EH (cell line): ENCODE measurements around the gene AGXT2.
A peak's percentile ranks its signal among the peaks of the same experiment; 100 is the strongest.
"Not testable (repeated sequence)": the region's sequence is repeated elsewhere in the genome, so short reads cannot be mapped to it uniquely, and the experiment has no call there.

Experiments
- DNase-seq: peaks from one replicate; pipeline ENCODE4 v3.0.0-alpha.2; 2015; ENCODE audit warnings: low read depth

Gene AGXT2

DNA sequence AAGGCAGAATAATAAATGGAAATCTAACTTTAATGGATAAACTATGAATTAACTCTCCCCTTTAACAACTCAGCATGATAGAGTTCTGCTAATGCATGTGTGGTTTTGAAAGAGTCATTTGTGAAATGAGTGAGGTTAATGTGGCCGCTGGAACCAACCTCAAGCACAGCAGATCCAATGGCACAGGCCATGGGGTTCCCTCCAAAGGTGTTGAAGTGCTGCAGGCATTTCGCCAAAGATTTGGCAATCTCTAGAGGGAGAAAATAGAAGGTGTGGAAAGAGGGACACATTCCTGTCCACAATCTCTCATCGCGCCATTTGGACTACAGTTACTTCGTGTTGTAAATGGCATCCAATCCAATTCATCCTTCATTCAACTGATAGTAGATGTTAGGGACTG, 35.0 kb downstream of the AGXT2 start:
- no peak for DNase-seq

DNA sequence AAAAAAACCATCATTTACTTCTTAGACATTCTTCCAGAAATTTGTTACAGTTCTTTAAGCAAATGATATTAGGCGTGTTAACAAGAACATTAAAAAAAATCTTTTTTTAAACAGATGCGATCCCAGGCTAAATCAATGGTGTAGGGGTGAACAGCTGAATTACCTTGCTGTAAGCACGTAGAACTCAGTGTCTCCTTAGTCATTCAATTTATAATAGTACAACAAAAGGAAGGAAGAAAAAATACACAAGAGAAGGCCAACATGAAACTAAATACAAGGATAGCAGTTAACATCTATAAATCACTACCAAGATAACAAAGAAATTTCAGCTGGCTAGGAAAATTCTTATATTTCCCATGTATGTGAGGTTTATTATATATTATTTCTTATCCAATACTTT, 35.4 kb downstream of the AGXT2 start:
- no peak for DNase-seq

DNA sequence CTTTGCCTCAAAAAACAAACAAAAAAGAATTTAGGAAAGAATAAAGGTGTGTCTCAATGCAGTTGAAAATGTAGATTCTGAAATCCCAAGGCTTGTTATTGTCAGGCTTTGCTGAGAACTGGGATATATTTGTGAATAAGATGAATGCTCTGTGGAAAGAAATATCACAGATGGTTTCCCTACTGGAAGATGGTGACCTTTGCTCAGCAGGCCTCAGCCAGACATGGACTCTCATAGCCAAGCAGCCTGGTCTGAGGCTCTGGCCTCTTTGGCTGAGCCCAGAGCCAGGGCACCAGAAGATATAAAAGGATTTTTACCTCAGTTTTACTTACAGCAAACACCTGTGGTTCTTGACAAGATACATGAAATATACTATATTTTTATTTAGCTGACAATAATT, 37.1 kb downstream of the AGXT2 start:
- no peak for DNase-seq

DNA sequence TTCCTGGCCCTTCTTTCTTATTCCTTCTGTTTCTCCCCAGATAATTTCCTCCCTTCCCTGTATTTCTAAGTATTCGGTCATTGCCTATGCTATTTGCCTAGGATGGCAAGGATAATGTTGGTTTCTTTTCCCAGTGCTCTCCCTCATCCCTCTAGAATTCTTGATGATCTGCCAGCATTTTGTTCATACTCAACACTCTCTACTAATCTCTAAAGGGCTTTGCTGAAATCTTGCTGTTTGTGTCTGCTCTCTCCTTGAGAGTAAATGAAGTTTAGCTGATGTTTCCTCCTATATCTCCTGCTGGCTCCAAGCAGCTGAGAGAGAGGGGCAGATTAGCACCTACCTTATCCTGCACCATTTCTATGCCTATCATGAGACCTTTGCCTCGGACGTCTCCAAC, 38.1 kb downstream of the AGXT2 start:
- peak; percentile 30 for DNase-seq

DNA sequence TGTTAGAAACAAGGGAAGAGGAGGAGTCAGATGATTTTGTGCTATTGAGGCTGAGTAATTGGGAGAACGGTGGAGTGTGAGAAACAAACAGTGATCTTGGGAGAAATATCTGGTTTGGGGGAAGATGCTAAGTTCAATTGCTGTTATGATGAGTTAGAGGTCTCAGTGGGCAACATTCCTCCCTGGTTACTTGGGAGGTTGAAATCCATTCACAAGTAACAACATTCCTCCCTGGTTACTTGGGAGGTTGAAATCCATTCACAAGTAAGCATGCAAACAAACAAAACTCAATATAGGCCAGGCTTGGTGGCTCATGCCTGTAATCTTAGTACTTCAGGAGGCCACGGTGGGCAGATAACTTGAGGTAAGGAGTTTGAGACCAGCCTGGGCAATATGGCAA, 38.7 kb downstream of the AGXT2 start:
- peak; percentile 7 for DNase-seq

DNA sequence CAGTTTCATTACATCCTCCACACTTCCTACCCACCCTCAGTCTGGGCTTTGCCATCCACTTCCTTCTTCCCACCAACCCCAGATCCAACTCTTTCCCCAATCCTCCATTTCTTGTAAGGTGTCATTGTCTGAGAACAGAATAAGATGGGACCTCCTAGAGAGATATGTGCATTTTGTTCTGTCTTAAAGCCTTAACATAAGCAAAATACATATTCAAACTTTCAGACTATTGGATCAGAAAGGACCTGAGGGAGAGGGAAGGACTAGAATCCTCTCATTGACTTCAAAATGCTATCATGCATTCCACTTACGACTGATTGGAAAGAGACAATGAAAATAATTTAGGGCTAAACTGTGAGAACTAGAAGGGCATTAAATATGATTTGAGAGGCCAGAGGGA, 43.0 kb downstream of the AGXT2 start:
- DNase-seq, result no peak

DNA sequence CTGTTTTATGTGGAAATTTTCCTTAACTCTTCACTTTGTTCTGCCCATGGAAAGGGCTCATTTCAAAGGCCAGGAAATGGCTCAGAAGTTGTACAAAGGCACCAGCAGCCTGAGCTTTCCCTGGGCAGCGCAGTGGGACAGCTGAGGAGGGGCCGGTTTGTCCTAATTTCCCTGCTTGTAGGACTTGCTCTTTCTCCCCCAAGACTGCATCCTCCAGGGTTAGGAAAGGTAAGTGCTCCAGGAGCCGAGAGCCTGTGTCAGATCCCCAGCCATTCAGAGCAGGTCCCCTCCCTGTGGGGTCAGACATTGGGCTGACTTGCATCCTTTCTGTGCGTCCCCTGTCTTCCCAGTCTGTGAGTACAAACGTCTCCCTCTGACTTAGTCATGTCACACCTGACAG, 43.5 kb downstream of the AGXT2 start:
- DNase-seq, result no peak

DNA sequence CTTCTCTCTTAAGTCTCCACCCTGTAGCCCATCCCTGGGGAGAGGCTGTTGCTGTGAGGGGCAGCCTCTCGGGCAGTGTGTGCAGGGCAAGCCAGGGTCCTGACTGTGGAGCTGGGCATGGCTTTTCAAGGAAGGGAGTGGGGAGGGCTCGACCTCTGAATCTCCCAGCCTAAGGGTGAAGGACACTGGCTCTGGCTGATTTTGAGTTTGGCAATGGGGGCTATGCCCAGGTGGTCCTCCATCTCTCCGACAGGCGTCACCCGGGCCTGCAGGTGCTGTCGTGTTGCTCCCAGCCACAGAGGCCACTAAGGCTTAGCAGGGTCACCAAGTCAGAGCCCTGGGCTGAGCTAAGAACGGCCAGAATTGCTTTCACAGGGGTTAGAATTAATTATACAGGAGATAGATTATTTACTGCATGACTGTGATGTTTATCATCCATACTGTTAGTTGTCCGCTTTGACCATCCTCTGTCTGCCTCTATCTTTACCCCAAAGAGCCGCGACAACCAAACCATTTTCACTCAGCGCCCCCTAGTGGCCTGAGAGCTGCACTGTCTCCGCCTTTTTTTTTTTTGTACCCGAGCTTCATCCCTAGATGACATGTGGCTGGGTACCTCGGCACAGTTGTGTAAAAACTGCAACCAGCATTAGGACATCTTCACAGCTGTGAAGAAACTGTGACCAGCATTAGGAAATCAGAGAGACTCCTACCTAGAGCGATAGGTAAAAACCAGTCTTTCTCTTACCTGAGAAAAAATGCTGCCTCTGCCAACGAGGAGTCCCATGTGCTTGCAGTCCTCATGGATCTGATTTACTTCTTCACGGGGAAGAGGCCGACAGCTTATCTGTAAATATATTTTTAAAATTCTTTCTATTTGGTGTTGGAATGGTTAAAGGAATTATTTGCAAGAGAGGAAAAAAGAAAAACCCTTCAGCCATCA, 44.5 kb downstream of the AGXT2 start:
- peak; percentile 66 for DNase-seq

DNA sequence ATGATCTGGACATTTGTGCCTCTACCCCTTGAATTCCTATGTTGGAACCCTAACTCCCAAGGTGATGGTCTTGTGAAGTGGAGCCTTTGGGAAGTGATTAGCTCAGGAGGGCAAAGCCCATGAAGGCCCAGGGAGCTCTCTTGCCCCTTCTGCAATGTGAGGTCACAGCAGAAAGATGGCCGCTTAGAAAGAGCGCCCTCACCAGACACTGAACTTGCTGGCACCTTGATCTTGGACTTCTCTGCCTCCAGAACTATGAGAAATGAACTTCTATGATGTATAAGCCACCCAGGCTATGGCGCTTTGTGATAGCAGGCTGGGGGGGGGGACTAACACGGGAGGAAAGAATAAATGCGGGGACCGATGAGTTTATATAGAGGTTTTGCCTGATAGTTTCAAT, 45.3 kb downstream of the AGXT2 start:
- no peak for DNase-seq

DNA sequence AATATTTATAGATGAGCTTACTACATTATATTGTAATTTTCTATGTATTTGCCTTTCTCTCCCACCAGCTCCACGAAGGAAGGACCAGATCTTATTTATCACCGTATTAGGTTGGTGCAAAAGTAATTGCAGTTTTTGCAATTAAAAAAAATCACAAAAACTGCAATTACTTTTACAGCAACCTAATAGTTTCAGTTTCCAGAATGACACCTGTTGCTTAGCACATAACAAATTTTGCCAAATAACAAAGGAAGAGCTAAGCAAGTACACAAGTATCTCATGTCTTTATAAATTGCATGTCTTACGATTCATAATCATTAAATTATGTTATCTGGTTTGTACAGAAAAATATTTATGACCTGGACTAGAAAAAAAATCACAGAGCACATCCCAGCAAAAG, 45.9 kb downstream of the AGXT2 start:
- no peak for DNase-seq

DNA sequence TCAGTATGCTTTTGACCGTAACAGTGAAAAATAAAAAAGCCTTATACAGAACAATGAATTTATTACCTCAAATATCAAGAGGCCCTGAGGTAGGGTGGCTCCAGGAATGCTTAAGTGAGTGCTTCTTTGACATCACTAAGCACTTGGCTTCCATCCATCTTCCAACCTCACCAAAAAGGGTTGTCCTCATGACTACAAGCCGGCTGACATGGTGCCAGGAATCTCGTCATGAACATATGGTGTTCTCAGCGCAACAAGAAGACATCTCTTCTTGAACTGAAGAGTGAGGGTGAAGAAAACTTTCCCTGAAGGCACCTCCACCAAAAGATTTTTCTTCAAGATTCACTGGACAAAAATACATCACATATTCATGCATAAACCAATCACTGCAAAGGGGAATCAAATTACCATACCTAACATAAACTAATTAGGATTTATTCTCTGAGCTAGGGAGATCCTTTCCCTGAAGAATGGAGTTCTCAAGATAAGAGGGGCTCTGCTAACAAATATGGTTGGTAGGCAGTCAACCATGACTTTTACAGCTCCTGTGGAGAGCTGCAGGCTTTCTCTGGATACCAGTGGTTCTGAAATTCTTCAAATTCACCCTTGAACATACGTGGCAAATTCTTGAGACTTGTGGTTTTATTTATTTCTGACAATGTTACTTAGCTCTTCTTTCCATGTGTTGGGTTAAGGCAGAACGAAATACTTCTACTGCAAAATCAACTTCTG, 49.5 kb downstream of the AGXT2 start:
- peak; percentile 22 for DNase-seq

DNA sequence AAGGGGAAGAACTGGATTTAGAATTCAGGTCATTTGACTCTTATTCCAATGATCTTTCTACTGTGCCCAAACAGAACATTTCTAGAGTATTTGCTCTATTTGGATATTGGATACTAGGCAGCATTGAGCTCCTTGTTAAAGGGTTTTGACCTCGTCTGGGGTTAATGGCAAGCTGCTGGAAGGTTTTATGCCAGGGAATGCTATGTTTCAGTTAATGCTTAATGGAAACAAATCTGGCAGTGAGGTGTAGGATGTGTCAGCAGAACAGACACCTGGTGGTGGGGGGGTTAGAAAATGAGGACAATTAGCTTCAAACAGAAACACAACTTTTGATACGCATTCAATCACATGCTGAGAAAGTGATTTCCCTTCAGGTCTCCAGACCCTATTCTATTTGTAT, 51.5 kb downstream of the AGXT2 start:
- DNase-seq, result no peak

DNA sequence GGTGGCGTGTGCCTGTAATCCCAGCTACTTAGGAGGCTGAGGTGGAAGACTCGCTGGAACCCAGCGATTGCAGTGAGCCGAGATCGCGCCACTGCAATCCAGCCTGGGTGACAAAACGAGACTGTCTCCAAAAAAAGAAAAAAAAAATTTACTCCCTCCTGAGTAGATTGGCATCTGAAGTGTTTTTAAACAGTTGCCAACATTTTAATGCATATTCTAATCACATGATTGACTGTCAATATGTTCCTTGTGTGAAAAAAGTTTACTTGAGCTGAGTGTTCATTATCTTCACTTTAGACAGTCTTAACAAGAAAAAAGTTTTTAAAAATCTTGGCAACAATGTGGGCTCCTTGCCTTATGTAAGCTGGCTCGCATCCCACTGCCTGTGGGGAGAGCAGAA, 53.8 kb downstream of the AGXT2 start:
- DNase-seq, result no peak

DNA sequence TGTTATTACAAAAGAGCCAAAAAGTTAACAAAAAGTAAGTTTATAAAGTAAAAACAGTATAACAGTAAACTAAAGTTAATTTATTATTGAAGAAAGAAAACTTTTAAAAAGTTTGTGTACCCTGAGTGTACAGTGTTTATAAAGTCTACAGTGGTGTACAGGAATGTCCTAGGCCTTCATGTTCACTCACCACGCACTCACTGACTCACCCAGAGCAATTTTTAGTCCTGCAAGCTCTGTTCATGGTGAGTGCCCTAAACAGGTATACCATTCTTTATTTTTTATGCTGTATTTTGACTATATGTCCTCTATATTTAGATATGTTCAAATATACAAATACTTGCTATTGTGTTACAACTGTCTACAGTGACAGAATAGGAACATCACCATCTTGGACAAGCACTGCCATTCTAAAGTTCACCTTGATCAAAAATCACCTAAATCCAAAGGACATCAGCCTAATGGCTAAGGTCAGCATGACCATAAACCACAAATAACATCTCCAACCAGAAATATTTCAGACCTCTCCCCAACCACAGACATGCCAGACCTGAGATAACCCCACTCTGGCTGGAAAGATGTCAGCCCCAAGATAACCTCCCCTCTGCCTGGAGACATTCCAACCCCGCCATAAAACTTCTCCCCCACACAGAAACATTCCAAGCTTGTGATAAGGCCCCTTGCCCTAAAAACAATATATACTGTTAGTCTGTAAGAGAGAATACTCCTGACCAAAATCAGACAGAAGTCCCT, 56.1 kb downstream of the AGXT2 start:
- no peak for DNase-seq

DNA sequence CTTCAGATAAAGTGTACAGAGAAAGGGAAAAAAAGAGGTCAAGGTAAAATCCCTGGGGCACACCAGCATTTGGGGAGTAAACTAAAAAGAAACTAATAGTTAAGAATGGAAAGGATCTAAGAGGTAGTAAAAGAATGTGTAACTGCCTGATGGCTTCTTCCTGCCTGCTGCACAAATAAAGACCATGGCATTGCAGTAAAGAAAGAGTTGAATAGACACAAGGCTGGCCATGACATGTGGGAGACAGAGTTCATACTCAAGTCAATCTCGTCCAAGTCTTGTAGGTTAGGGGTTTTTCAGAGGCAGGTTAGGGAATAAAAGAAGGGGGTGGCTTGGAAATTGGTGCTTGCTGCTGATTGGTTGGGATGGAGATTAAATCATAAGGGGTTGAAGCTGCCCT, 60.8 kb downstream of the AGXT2 start:
- DNase-seq, result no peak

DNA sequence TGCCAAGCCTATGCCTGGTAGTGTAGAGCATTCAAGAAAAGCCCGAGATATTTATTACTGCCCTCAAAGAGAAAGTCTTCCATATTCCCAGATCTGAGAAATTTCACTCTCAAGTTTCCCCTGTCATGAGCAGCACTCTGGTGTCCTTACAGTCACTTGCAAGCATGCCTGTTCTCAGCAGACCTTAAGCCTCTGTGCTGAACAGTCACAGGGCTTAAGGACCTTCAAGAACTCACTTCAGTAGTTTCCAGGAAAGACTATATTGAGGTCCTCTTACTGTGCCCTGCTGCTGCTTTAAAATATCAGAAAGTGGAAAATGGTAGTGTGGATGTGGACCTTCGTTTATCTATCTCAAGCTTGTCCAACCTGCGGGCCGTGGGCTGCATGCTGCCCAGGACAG, 64.9 kb downstream of the AGXT2 start:
- no peak for DNase-seq

DNA sequence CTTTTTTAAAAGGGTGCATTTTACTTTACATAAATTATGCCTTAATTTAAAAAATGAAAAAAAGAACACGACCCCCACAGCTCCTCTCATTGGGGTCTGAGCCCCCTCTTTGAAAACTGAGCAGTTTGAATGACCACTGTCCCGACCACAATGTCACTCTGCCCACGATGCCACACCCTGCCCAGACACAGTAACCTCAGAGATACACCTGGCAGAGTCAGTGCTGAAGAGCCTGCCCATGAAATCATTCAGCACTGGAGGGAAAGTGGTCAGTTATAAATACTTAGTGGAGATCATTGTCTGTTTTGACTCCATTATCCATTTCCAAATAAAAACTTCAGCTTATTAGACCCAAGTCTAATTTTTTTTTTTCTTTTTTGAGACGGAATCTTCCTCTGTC, 69.1 kb downstream of the AGXT2 start:
- no peak for DNase-seq

DNA sequence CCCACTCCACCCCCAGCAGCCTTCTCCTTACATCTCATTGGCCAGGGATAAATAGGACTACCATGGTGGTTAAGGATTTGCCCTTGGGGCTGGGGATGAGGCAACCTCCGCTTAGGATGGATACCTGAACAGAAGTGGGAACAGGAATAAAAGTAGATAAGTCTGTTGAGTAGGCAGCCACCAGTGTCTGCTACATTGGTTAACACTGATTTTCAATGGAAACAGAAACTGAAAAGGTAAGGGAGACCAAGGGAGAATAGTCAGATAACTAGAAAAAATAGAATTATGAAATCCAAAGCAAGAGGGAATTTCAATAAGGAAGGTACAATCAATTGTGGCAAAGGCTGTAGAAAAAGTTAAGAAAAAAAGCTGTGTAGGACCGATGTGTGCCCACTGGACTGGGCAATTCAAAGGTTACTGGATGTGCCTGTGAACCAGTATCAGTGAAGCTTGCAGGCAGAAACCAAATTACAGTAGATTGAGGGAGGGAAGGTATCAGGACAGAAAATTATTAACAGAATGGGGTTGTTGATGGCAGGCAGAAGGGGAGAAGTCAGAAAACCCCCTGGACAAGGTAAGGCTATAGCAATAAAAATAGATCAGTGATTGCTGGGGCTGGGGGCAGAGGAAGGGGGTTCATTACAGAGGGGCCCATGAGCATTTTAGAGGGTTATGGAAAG, 69.7 kb downstream of the AGXT2 start:
- no peak for DNase-seq

DNA sequence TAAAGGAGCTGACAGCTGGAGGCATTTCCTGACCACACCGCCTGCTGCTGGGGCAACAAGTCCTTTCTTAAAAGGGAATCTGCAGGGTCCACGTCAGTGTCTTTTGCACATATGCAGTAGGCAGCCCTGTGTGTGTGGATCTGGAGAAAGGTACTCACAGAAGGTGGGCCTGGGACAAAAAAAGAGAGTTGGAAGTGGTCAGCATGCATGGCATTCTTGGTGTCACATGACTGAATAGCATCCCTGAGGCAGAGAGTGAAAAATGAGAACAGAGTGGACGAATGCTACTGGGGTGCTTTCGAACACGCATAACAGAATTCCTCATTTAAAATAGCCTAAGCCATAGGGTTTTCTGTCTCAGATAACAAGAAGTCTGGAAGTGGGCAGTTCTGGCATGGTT, 71.4 kb downstream of the AGXT2 start:
- DNase-seq, result no peak

DNA sequence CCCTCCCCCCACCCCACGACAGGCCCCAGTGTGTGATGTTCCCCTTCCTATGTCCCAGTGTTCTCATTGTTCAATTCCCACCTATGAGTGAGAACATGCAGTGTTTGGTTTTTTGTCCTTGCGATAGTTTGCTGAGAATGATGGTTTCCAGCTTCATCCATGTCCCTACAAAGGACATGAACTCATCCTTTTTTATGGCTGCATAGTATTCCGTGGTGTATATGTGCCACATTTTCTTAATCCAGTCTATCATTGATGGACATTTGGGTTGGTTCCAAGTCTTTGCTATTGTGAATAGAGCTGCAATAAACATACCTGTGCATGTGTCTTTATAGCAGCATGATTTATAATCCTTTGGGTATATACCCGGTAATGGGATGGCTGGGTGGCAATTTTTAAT, 76.1 kb downstream of the AGXT2 start:
- DNase-seq, result not testable (repeated sequence)

DNA sequence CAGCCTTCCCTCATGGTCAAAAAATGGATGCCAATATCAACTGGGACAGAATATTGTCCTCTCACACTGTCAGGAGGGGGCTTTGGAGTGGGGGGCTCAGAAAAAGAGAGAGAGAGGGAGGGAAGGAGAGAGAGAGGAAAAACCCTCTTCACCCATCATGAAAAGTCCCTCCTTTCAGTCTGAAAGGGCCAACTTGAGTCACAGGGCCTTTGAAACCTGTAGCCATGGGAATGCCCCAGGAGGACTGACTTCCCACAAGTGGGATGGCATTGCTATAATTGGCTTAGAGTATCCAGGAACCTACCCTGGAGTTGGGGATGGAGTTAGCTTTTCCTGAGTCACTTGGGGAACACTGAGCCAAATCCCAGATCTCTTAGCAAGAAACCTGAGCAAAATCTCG, 77.2 kb downstream of the AGXT2 start:
- DNase-seq, result no peak

DNA sequence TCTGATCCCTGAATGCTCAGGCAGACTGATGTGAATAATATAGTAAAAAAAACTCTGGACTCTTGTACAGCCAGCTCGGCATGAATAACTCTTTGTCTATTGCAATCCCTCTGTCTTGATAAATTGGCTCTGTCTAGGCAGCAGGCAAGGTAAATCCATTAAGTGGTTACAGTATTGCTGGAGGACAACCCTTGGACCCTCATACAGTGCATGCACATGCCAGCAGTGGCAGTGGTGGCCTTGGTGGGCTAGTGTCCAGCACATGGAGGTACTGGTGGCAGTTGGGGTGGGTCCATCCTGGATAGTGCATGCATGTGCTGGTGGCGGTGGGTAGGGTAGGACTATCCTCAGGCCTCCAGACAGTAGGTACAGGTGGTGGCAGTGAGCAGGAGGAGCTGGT, 79.5 kb downstream of the AGXT2 start:
- DNase-seq, result no peak
